Nephron (organoid): ENCODE data around the gene PITPNM1.

ENCODE experiments used
- H3K27ac Mint-ChIP-seq, 3 experiments: 2 replicates each; pipeline ENCODE4 v1.8.0; 2020; ENCODE audit warnings: mixed read lengths in 3 of 3, mild to moderate bottlenecking in 2 of 3, moderate library complexity in 1 of 3
- H3K27me3 Mint-ChIP-seq: 2 replicates; pipeline ENCODE4 v1.8.0; 2021; ENCODE audit warnings: low read depth, mild to moderate bottlenecking, moderate library complexity, mixed read lengths
- H3K36me3 Mint-ChIP-seq: 2 replicates; pipeline ENCODE4 v1.8.0; 2020; ENCODE audit warnings: low read depth, mixed read lengths
- H3K4me1 Mint-ChIP-seq: 2 replicates; pipeline ENCODE4 v1.8.0; 2020; ENCODE audit warnings: mixed read lengths
- H3K4me3 Mint-ChIP-seq, 3 experiments: 2 replicates each; pipeline ENCODE4 v1.8.0; 2020; ENCODE audit warnings: mild to moderate bottlenecking in 3 of 3, mixed read lengths in 3 of 3, moderate library complexity in 2 of 3
- H3K9me3 Mint-ChIP-seq: 2 replicates; pipeline ENCODE4 v1.8.0; 2020; ENCODE audit warnings: mixed read lengths
- CTCF ChIP-seq, 3 experiments: fragments of 200-600 bp; sonication (generic); IDR thresholded peaks; one replicate each; pipeline ENCODE4 v1.5.0; 2021; ENCODE audit warnings: antibody characterized with exemption in 3 of 3; ENCODE audit not compliant: unreplicated experiment in 3 of 3

Gene PITPNM1

GRCh38 chr11:67494371-67495233 lies 10.6 kb downstream of the PITPNM1 start:
- H3K4me1 Mint-ChIP-seq, result no peaks in the 10 kb centered on the region
- no peak for TF ChIP-seq CTCF (IDR thresholded peaks at IDR 0.05; ENCODE audit: unreplicated experiment in 3 of 3)
- no peaks in the 10 kb centered on the region for H3K9me3 Mint-ChIP-seq
- no peaks in the 10 kb centered on the region for H3K27me3 Mint-ChIP-seq
- H3K27ac Mint-ChIP-seq, result no peak overlapping the region
- peaks cover 6% of the 10 kb centered on the region for H3K36me3 Mint-ChIP-seq
- H3K4me3 Mint-ChIP-seq, result no peak overlapping the region

GRCh38 chr11:67493548-67494370 lies 11.4 kb downstream of the PITPNM1 start:
- H3K27ac Mint-ChIP-seq, result no peak overlapping the region
- H3K4me1 Mint-ChIP-seq, result no peaks in the 10 kb centered on the region
- TF ChIP-seq CTCF (IDR thresholded peaks at IDR 0.05; ENCODE audit: unreplicated experiment in 3 of 3), result no peak
- no peak overlapping the region for H3K4me3 Mint-ChIP-seq
- H3K27me3 Mint-ChIP-seq, result no peaks in the 10 kb centered on the region
- peaks cover 8% of the 10 kb centered on the region for H3K36me3 Mint-ChIP-seq
- no peaks in the 10 kb centered on the region for H3K9me3 Mint-ChIP-seq

GRCh38 chr11:67492801-67493547 lies 12.2 kb downstream of the PITPNM1 start:
- no peak for TF ChIP-seq CTCF (IDR thresholded peaks at IDR 0.05; ENCODE audit: unreplicated experiment in 3 of 3)

GRCh38 chr11:67492069-67492727 lies 13.0 kb downstream of the PITPNM1 start:
- Mint-ChIP-seq H3K9me3 (no peaks in the 10 kb centered on the region), H3K4me3 (no peak overlapping the region), H3K27ac (no peak overlapping the region), H3K36me3 (peaks cover 16% of the 10 kb centered on the region), H3K4me1 (no peaks in the 10 kb centered on the region), H3K27me3 (no peaks in the 10 kb centered on the region)
- TF ChIP-seq CTCF (IDR thresholded peaks at IDR 0.05; ENCODE audit: unreplicated experiment in 3 of 3), result no peak

More at GRCh38 chr11:67492801-67493547, 12.2 kb downstream of the PITPNM1 start:
- no peaks in the 10 kb centered on the region for H3K27me3 Mint-ChIP-seq
- no peak overlapping the region for H3K4me3 Mint-ChIP-seq
- H3K27ac Mint-ChIP-seq, result no peak overlapping the region
- no peaks in the 10 kb centered on the region for H3K4me1 Mint-ChIP-seq
- peaks cover 10% of the 10 kb centered on the region for H3K36me3 Mint-ChIP-seq
- H3K9me3 Mint-ChIP-seq, result no peaks in the 10 kb centered on the region

GRCh38 chr11:67491276-67492068 lies 13.7 kb downstream of the PITPNM1 start:
- no peak overlapping the region for H3K4me3 Mint-ChIP-seq
- no peak overlapping the region for H3K27ac Mint-ChIP-seq
- no peaks in the 10 kb centered on the region for H3K9me3 Mint-ChIP-seq
- TF ChIP-seq CTCF (IDR thresholded peaks at IDR 0.05; ENCODE audit: unreplicated experiment in 3 of 3), result no peak
- peaks cover 16% of the 10 kb centered on the region for H3K36me3 Mint-ChIP-seq
- H3K27me3 Mint-ChIP-seq, result no peaks in the 10 kb centered on the region
- no peaks in the 10 kb centered on the region for H3K4me1 Mint-ChIP-seq
